ENCODE data around the gene SPANXN2.

Gene SPANXN2

DNA sequence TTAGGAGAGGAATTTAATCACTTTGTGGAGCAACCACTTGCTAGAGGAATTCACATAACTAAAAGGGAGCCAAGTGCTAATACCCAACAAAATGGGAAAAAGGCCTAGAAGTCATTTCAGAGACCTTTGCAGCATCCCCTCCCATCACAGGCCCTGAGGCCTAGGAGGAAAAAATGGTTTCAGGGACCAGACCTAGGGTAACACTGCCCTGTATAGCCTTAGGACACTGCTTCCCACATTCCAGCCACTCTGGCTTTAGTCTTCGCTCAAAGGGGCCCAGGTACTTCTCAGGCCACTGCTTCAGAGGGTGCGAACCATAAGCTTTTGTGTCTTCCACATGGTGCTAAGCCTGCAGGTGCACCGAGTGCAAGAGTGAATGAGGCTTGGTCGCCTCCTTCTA, 19.1 kb downstream of the SPANXN2 start:
- TF ChIP-seq CTCF (IDR thresholded peaks at IDR 0.05; ENCODE audit: control insufficient read depth, extremely low read depth, insufficient read depth), result no peak

GRCh38 chrX:143694885-143695284, 25.7 kb downstream of the SPANXN2 start:
- TF ChIP-seq CTCF (IDR thresholded peaks at IDR 0.05; ENCODE audit: control insufficient read depth, extremely low read depth, insufficient read depth), result no peak

More for the DNA sequence above, 19.1 kb downstream of the SPANXN2 start:
- no peak for DNase-seq (ENCODE audit: low read depth)
- no peak overlapping the region for H3K4me3 ChIP-seq (ENCODE audit: low read depth, low read length)

DNA sequence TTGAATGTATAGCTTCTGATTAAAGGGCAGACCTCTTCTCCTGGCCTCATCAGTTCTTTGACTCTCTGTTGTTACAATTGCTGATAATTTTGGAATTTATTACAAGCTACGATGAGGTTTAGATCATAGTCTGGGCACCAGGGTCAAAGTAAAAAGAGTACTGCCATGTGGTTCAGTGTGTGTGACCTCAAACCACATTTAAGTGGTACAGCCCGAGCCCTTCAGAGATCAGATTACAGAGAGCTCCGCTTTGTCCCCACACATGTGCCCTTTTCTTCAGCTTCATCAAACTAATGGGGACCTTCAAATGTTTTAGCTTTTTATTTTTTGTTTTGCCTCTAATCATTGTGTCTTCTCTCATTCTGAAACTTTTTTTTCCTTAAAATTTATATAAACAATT, 37.1 kb downstream of the SPANXN2 start:
- no peak overlapping the region for H3K4me3 ChIP-seq (ENCODE audit: low read depth, low read length)
- TF ChIP-seq CTCF (IDR thresholded peaks at IDR 0.05; ENCODE audit: control insufficient read depth, extremely low read depth, insufficient read depth), result no peak
- no peak for DNase-seq (ENCODE audit: low read depth)

More at GRCh38 chrX:143694885-143695284, 25.7 kb downstream of the SPANXN2 start:
- no peak for DNase-seq (ENCODE audit: low read depth)
- H3K4me3 ChIP-seq (ENCODE audit: low read depth, low read length), result no peak overlapping the region

DNA sequence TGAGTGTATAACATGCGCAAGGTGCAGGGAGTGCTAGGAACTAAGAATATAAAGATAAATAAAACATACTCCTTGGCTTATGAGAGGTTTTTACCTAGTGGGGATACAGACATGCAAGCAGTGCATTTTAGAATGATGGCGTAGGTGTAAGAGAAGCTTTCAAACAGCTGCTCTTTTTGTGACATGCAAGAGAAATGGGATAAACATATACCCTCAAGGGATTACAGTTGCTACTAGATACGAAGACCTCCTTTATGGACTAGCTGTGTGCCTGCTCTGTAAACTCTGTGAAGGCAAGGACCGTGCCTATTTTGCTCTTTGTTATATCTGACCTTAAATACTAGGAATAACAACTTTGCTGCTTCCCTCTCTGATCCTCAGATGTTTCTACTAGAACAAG, 45.6 kb downstream of the SPANXN2 start:
- TF ChIP-seq CTCF (IDR thresholded peaks at IDR 0.05; ENCODE audit: control insufficient read depth, extremely low read depth, insufficient read depth), result no peak
- no peak for DNase-seq (ENCODE audit: low read depth)
- H3K4me3 ChIP-seq (ENCODE audit: low read depth, low read length), result no peak overlapping the region

DNA sequence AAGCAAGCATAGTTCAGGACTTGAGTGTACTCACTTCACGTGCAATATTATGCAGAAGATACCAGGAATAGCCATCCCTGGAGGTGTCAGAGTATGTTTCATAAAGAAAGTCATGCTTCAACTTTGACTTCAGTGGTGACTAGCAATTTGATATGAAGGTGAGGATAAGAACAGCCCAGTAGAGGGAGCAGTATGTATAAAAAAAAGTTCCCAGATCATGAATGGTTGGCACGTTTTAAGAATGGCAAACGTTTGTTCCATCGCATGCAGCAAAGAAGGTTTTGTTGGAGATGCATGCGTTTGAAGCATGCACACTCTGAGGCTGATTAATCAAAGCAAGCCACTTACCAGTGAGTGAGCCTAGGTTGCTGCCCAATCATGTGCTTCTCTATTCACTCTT, 51.2 kb downstream of the SPANXN2 start:
- DNase-seq (ENCODE audit: low read depth), result no peak
- H3K4me3 ChIP-seq (ENCODE audit: low read depth, low read length), result no peak overlapping the region
- TF ChIP-seq CTCF (IDR thresholded peaks at IDR 0.05; ENCODE audit: control insufficient read depth, extremely low read depth, insufficient read depth), result peak; percentile 16; the same call in 1 of the 2 replicates

GRCh38 chrX:143664302-143664701, 56.2 kb downstream of the SPANXN2 start:
- TF ChIP-seq CTCF (IDR thresholded peaks at IDR 0.05; ENCODE audit: control insufficient read depth, extremely low read depth, insufficient read depth), result peak; percentile 53
- DNase-seq (ENCODE audit: low read depth), result no peak
- no peak overlapping the region for H3K4me3 ChIP-seq (ENCODE audit: low read depth, low read length)

GRCh38 chrX:143663755-143664154, 56.8 kb downstream of the SPANXN2 start:
- TF ChIP-seq CTCF (IDR thresholded peaks at IDR 0.05; ENCODE audit: control insufficient read depth, extremely low read depth, insufficient read depth), result no peak
- no peak for DNase-seq (ENCODE audit: low read depth)
- no peak overlapping the region for H3K4me3 ChIP-seq (ENCODE audit: low read depth, low read length)

All from LNCaP clone FGC (cell line).